Loucy (cell line): Measurements from ENCODE around the gene NPTXR.

ENCODE experiments used
- H2AFZ ChIP-seq: fragments of 200-600 bp; sonication (generic); 2 replicates; pipeline ENCODE4 v1.6.0; 2016; ENCODE audit warnings: antibody characterized with exemption, mild to moderate bottlenecking, low read length, moderate library complexity
- H3F3A ChIP-seq: fragments of 200-600 bp; 2 replicates; pipeline ENCODE4 v1.6.0; 2016; ENCODE audit warnings: antibody characterized with exemption, low read depth, mild to moderate bottlenecking
- H3K27me3 ChIP-seq: fragments of 200-600 bp; sonication (generic); 2 replicates; pipeline ENCODE4 v1.6.1; 2014; ENCODE audit warnings: low read length, mild to moderate bottlenecking; ENCODE audit not compliant: insufficient read depth, poor library complexity, severe bottlenecking
- H3K36me3 ChIP-seq: fragments of 200-600 bp; sonication (generic); 2 replicates; pipeline ENCODE4 v1.6.1; 2016; ENCODE audit warnings: low read length; ENCODE audit not compliant: insufficient read depth
- H3K4me1 ChIP-seq: fragments of 200-600 bp; sonication (generic); 2 replicates; pipeline ENCODE4 v1.5.1; 2014; ENCODE audit warnings: low read length, mild to moderate bottlenecking; ENCODE audit not compliant: insufficient read depth, poor library complexity, severe bottlenecking
- H3K4me2 ChIP-seq: fragments of 200-600 bp; sonication (generic); 2 replicates; pipeline ENCODE4 v1.6.0; 2014; ENCODE audit warnings: antibody characterized with exemption, low read length, low read depth, mild to moderate bottlenecking; ENCODE audit not compliant: poor library complexity, severe bottlenecking
- H3K4me3 ChIP-seq: fragments of 200-600 bp; sonication (generic); 2 replicates; pipeline ENCODE4 v1.5.1; 2014; ENCODE audit warnings: low read length, mild to moderate bottlenecking, mixed read lengths; ENCODE audit not compliant: poor library complexity, severe bottlenecking
- H3K79me2 ChIP-seq: fragments of 200-600 bp; sonication (generic); 2 replicates; pipeline ENCODE4 v1.6.1; 2014; ENCODE audit warnings: low read length; ENCODE audit not compliant: insufficient read depth
- H3K9ac ChIP-seq: fragments of 200-600 bp; sonication (generic); 2 replicates; pipeline ENCODE4 v1.6.0; 2014; ENCODE audit warnings: mild to moderate bottlenecking, low read depth, low read length, moderate library complexity; ENCODE audit not compliant: poor library complexity, severe bottlenecking
- H3K9me2 ChIP-seq: fragments of 200-600 bp; sonication (generic); replicated peaks from 2 replicates; pipeline ENCODE4 v1.6.1; 2016; ENCODE audit warnings: low read depth, low read length, mixed read lengths
- H3K9me3 ChIP-seq: fragments of 200-600 bp; sonication (generic); 2 replicates; pipeline ENCODE4 v1.6.1; 2014; ENCODE audit warnings: mild to moderate bottlenecking, antibody characterized with exemption, low read length, low read depth; ENCODE audit not compliant: insufficient read depth
- H4K20me1 ChIP-seq: fragments of 200-600 bp; sonication (generic); 2 replicates; pipeline ENCODE4 v1.6.0; 2014; ENCODE audit warnings: antibody characterized with exemption, low read length, mild to moderate bottlenecking; ENCODE audit not compliant: insufficient read depth, poor library complexity, severe bottlenecking
- EZH2phosphoT487 ChIP-seq: fragments of 200-600 bp; IDR thresholded peaks from 2 replicates; pipeline ENCODE4 v1.6.1; 2018; ENCODE audit warnings: antibody characterized with exemption, mild to moderate bottlenecking, moderate library complexity, borderline replicate concordance
- TF ChIP-seq, protein P1 (sequence below): fragments of 200-600 bp; sonication (generic); conservative IDR thresholded peaks from 2 replicates; pipeline ENCODE4 v1.5.1; 2014; ENCODE audit warnings: mild to moderate bottlenecking, antibody characterized with exemption, low read length

NPTXR gene

DNA sequence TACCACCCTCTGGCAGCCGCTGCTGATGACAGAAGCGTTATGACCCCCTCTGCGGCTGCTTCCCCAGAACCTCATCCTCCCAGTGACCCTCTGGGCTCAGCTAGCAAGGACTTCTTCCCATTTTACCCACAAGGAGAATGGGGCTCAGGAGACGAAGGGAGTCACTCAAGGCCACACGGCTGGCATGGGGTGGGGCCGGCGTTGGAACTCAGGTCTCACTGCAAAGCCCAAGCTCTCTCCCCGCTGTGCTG lies 71.3 kb downstream of the NPTXR start:
- no peak overlapping the region for H3K9ac ChIP-seq
- H3K4me1 ChIP-seq = peaks cover 15% of the 10 kb centered on the region
- no peak overlapping the region for H3K4me2 ChIP-seq
- H3K9me2 ChIP-seq = no peaks in the 10 kb centered on the region
- no peak overlapping the region for H2AFZ ChIP-seq
- no peaks in the 10 kb centered on the region for H4K20me1 ChIP-seq
- no peaks in the 10 kb centered on the region for H3F3A ChIP-seq
- H3K4me3 ChIP-seq = no peak overlapping the region
- H3K79me2 ChIP-seq = no peaks in the 10 kb centered on the region
- H3K9me3 ChIP-seq = no peaks in the 10 kb centered on the region
- TF ChIP-seq EZH2phosphoT487 = no peak
- TF ChIP-seq, protein P1, sequence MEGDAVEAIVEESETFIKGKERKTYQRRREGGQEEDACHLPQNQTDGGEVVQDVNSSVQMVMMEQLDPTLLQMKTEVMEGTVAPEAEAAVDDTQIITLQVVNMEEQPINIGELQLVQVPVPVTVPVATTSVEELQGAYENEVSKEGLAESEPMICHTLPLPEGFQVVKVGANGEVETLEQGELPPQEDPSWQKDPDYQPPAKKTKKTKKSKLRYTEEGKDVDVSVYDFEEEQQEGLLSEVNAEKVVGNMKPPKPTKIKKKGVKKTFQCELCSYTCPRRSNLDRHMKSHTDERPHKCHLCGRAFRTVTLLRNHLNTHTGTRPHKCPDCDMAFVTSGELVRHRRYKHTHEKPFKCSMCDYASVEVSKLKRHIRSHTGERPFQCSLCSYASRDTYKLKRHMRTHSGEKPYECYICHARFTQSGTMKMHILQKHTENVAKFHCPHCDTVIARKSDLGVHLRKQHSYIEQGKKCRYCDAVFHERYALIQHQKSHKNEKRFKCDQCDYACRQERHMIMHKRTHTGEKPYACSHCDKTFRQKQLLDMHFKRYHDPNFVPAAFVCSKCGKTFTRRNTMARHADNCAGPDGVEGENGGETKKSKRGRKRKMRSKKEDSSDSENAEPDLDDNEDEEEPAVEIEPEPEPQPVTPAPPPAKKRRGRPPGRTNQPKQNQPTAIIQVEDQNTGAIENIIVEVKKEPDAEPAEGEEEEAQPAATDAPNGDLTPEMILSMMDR = no peak
- H3K36me3 ChIP-seq = no peaks in the 10 kb centered on the region
- no peaks in the 10 kb centered on the region for H3K27me3 ChIP-seq

DNA sequence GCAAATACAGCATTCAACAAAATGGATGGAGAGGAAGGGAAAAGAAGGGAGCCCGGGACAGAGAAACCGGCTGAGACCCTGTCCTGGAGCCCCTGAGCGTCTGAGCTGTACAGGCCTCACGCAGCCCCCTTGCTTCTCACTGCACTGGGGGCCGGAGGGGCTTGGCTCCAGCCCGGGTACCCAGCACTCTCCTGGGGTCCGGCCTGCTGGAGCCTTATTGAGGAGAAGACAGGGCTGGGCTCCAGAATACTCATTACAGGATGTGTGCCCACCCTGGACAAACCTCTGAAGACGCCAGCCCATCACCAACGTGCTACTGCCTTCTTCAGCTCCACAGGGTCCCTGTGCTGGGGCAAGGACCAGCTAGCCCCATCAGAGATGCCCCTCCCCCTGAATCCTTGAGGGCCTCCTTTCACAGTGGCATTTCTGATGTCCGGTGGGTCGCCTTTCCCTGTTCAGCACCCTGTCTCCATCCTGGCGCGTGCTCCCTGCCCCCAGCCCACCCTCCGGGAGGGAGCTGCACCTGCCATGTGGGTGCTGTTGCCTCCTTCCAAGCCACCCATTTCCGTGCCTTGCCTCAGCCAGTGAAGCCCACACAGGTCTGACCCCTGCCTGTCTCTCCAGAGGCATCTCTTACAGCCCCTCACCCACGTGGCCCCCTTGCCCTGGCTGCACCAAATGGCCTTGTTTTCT lies 73.4 kb downstream of the NPTXR start:
- no peaks in the 10 kb centered on the region for H3K36me3 ChIP-seq
- no peak overlapping the region for H3K9ac ChIP-seq
- H3K4me3 ChIP-seq = no peak overlapping the region
- H3K9me2 ChIP-seq = no peaks in the 10 kb centered on the region
- H3F3A ChIP-seq = no peaks in the 10 kb centered on the region
- no peaks in the 10 kb centered on the region for H4K20me1 ChIP-seq
- no peak for TF ChIP-seq EZH2phosphoT487
- TF ChIP-seq, protein P1 = no peak
- H3K4me2 ChIP-seq = no peak overlapping the region
- peaks cover 6% of the 10 kb centered on the region for H3K4me1 ChIP-seq
- no peaks in the 10 kb centered on the region for H3K79me2 ChIP-seq
- no peaks in the 10 kb centered on the region for H3K9me3 ChIP-seq
- no peaks in the 10 kb centered on the region for H3K27me3 ChIP-seq
- H2AFZ ChIP-seq = no peak overlapping the region
